HepG2 (cell line): ENCODE data around the gene KLF16. TPM values are rescaled to one million over a fixed set of nuclear protein-coding genes. Genes with fewer than 3 reads are reported as not detected.

Experiments
- ATAC-seq: fragments of 200-7000 bp; cut with Tn5 transposase; 3 replicates; pipeline ENCODE4 v1.9.1; 2020; ENCODE audit warnings: mild to moderate bottlenecking, moderate library complexity
- BruUV-seq: library from RNA; stranded (reverse); fragments of 400-500 nt; replicated peaks from 2 replicates; lab custom pipeline; 2021; lab: Mats Ljungman, UMichigan
- CTCF ChIA-PET: fragments of 300-600 bp; formaldehyde crosslinking; extraction: SDS; loops from one replicate; lab custom pipeline; 2021; ENCODE audit warnings: low total read pairs, inconsistent platforms, low intra/inter-chr PET ratio; lab: Yijun Ruan, JAX
- POLR2A ChIA-PET: fragments of 350-600 bp; sonication (Branson Sonifier 250); formaldehyde crosslinking; loops from one replicate; lab custom pipeline; 2020; ENCODE audit warnings: antibody characterized with exemption, inconsistent platforms; lab: Yijun Ruan, JAX
- DNase-seq: peaks from one replicate; pipeline ENCODE4 v3.0.0-alpha.2; 2015; ENCODE audit warnings: low spot score
- FAIRE-seq: peaks from 3 replicates; lab custom pipeline; 2011; peaks lifted over from hg19 to GRCh38; lab: Jason Lieb, UNC
- H2AFZ ChIP-seq: one replicate; pipeline ENCODE4 v1.6.1; 2011; ENCODE audit warnings: low read length, inconsistent platforms
- H3K27ac ChIP-seq: fragments of 300-600 bp; 3 replicates; pipeline ENCODE4 v1.8.0; 2011; ENCODE audit warnings: mixed run types, mild to moderate bottlenecking, mixed read lengths, low read length, inconsistent platforms; ENCODE audit not compliant: insufficient read depth; ENCODE audit errors: extremely low read length
- H3K27me3 ChIP-seq, 2 experiments: fragments of 200-600 bp in 1 of 2; 2 replicates in 1 of 2; 3 replicates in 1 of 2; pipeline versions ENCODE4 v1.6.0 to v1.8.0; 2011; ENCODE audit warnings: low read length in 2 of 2, mild to moderate bottlenecking in 2 of 2, moderate library complexity in 2 of 2, inconsistent platforms in 1 of 2; ENCODE audit not compliant: insufficient read depth in 2 of 2, control insufficient read depth in 1 of 2
- H3K36me3 ChIP-seq, 2 experiments: fragments of 200-600 bp in 1 of 2; replicated peaks in 1 of 2; 2 replicates in 1 of 2; 3 replicates in 1 of 2; pipeline versions ENCODE4 v1.5.1 to v1.8.0; 2011; ENCODE audit warnings: low read length in 2 of 2, inconsistent platforms in 1 of 2; ENCODE audit not compliant: insufficient read depth in 2 of 2, control insufficient read depth in 1 of 2
- H3K4me1 ChIP-seq: 2 replicates; pipeline ENCODE4 v1.5.1; 2012; ENCODE audit warnings: low read length, inconsistent platforms; ENCODE audit not compliant: insufficient read depth
- H3K4me2 ChIP-seq: 2 replicates; pipeline ENCODE4 v1.6.0; 2011; ENCODE audit warnings: low read depth, low read length, inconsistent platforms
- H3K4me3 ChIP-seq, 3 experiments: fragments of 200-600 bp in 1 of 3; sonication (generic), shearing (Covaris generic) in 1 of 3; replicated peaks in 1 of 3; 2 replicates each; pipeline ENCODE4 v1.5.1; 2011 to 2016; ENCODE audit warnings: low read length in 3 of 3, inconsistent platforms in 2 of 3, low read depth in 2 of 3, mild to moderate bottlenecking in 2 of 3, control low read depth in 1 of 3, mixed read lengths in 1 of 3; ENCODE audit not compliant: insufficient read depth in 1 of 3
- H3K79me2 ChIP-seq: one replicate; pipeline ENCODE4 v1.6.1; 2011; ENCODE audit warnings: low read length, inconsistent platforms; ENCODE audit not compliant: insufficient read depth
- H3K9ac ChIP-seq: 2 replicates; pipeline ENCODE4 v1.6.0; 2011; ENCODE audit warnings: mild to moderate bottlenecking, low read depth, low read length, inconsistent platforms; ENCODE audit not compliant: insufficient read depth
- H3K9me3 ChIP-seq: 2 replicates; pipeline ENCODE4 v1.5.1; 2012; ENCODE audit warnings: mild to moderate bottlenecking, low read length
- H4K20me1 ChIP-seq: 2 replicates; pipeline ENCODE4 v1.6.0; 2011; ENCODE audit warnings: inconsistent platforms, mild to moderate bottlenecking, low read length, moderate library complexity; ENCODE audit not compliant: insufficient read depth
- BCL6 ChIP-seq: IDR thresholded peaks from 2 replicates; pipeline ENCODE4 v1.6.1; 2016; ENCODE audit warnings: missing genetic modification reagents, missing compliant biosample characterization
- CENPT ChIP-seq: sonication (generic); formaldehyde crosslinking; IDR thresholded peaks from 2 replicates; pipeline ENCODE4 v1.8.0; 2022; ENCODE audit warnings: low read depth, mild to moderate bottlenecking, moderate library complexity, missing genetic modification reagents
- DNMT1 ChIP-seq: sonication (generic); formaldehyde crosslinking; IDR thresholded peaks from 2 replicates; pipeline ENCODE4 v1.5.1; 2020; ENCODE audit warnings: mild to moderate bottlenecking, missing genetic modification reagents
- FOXC1 ChIP-seq: sonication (generic); formaldehyde crosslinking; IDR thresholded peaks from 2 replicates; pipeline ENCODE4 v1.8.0; 2022; ENCODE audit warnings: mild to moderate bottlenecking, missing genetic modification reagents, borderline replicate concordance
- FUBP1 ChIP-seq: sonication (generic); formaldehyde crosslinking; IDR thresholded peaks from 2 replicates; pipeline ENCODE4 v1.5.1; 2020; ENCODE audit warnings: missing genetic modification reagents, mild to moderate bottlenecking, borderline replicate concordance
- KAT2B ChIP-seq: fragments of 150-350 bp; IDR thresholded peaks from 2 replicates; pipeline ENCODE4 v1.6.1; 2014; ENCODE audit warnings: low read depth, low read length, borderline replicate concordance
- PAWR ChIP-seq: sonication (generic); formaldehyde crosslinking; IDR thresholded peaks from 2 replicates; pipeline ENCODE4 v1.4.0; 2020; ENCODE audit warnings: missing genetic modification reagents, mild to moderate bottlenecking, borderline replicate concordance
- POLR2G ChIP-seq: fragments of 200-400 bp; formaldehyde crosslinking; IDR thresholded peaks from 2 replicates; pipeline ENCODE4 v1.6.1; 2018; ENCODE audit warnings: mild to moderate bottlenecking, low read depth, low read length, moderate library complexity
- U2AF1 ChIP-seq: fragments of 200-400 bp; formaldehyde crosslinking; optimal IDR thresholded peaks from 2 replicates; pipeline ENCODE3; 2017; ENCODE audit warnings: mild to moderate bottlenecking, low read depth, low read length
- ZBTB49 ChIP-seq: sonication (generic); formaldehyde crosslinking; IDR thresholded peaks from 2 replicates; pipeline ENCODE4 v1.4.0; 2020; ENCODE audit warnings: missing genetic modification reagents, borderline replicate concordance
- ZMYM4 ChIP-seq: sonication (generic); formaldehyde crosslinking; IDR thresholded peaks from 2 replicates; pipeline ENCODE4 v1.8.1; 2023; ENCODE audit warnings: mild to moderate bottlenecking, missing genetic modification reagents
- ZNF281 ChIP-seq: sonication (generic); formaldehyde crosslinking; IDR thresholded peaks from 2 replicates; pipeline ENCODE4 v1.4.0; 2020; ENCODE audit warnings: missing genetic modification reagents, borderline replicate concordance
- WGBS: methylation state at CpG from one replicate; pipeline ENCODE4 v1.1.6; 2017; ENCODE audit warnings: low lambda C conversion rate; 5-methylcytosine and 5-hydroxymethylcytosine counted together
- in situ Hi-C: cut with HindIII; loops from 2 replicates; pipeline ENCODE4 v1.10.0; 2017; ENCODE audit warnings: low pct_unique_long_range_greater_than_20kb; ENCODE audit not compliant: extremely low pct_ligation_motif_present
- intact Hi-C: fragments of 100-400 bp; cut with micrococcal nuclease; formaldehyde crosslinking; loops from one replicate; pipeline ENCODE4 v1.10.0; 2022; ENCODE audit not compliant: unreplicated experiment
- polyA plus RNA-seq, 8 experiments: library from polyadenylated mRNA; depleted of rRNA in 3 of 8; stranded (reverse) in 7 of 8; unstranded in 1 of 8; fragments of >200 nt; fragmentation: Illumina TruSeq in 4 of 8; extraction: Trizol in 4 of 8; gene quantifications; 2 replicates each; pipeline versions ENCODE4 v1.2.1 to v1.2.3, GENCODE V29; 2011 to 2016; ENCODE audit warnings: low read depth in 4 of 8, missing spikeins in 1 of 8, mixed read lengths in 1 of 8; ENCODE audit not compliant: insufficient read depth in 1 of 8
- total RNA-seq, 5 experiments: library from RNA; depleted of rRNA; stranded (reverse); fragments of >200 nt; fragmentation: Illumina TruSeq; extraction: Trizol; gene quantifications; 2 replicates each; pipeline ENCODE4 v1.2.3, GENCODE V29; 2016; ENCODE audit warnings: low read depth in 1 of 5

Gene KLF16
- total and polyA plus RNA-seq, 2 of the 13 experiments (the other 11 are each of a cell fraction or from before 2014, with no cell fraction given), result 3.5 to 6.7 TPM

- no peak for TF ChIP-seq ZNF281 (CRISPR knock-in tag)
- peak; percentile 31; the same call in 1 of the 2 replicates for TF ChIP-seq ZMYM4 (CRISPR knock-in tag)
These were observed 23.5 kb downstream of the KLF16 start (continued) for GRCh38 chr19:1839658-1840540.

- Histone ChIP-seq H3K9me3 (no peaks in the 10 kb centered on the region), H3K9ac (peak overlapping the region; percentile 37), H2AFZ (no peak overlapping the region), H3K36me3 (0 out of 5 replicates have a peak, but pooled peaks cover 0 to 3% of the 10 kb centered on the region in 2 experiments), H3K4me2 (peak overlapping the region; percentile 62), H4K20me1 (peaks cover 18% of the 10 kb centered on the region; the same call in 1 of the 2 replicates), H3K4me1 (peaks cover 54% of the 10 kb centered on the region), H3K27me3 (no peaks in the 10 kb centered on the region), H3K79me2 (peaks cover 49% of the 10 kb centered on the region), H3K4me3 (peak overlapping the region in 1 of 3 experiments; percentile 14; a peak in 1 of 6 replicates), H3K27ac (peak overlapping the region; percentile 38)
- FAIRE-seq (no peak), DNase-seq (peak; percentile 40), ATAC-seq (peak; percentile 22)
- ChIA-PET CTCF (interaction anchor here (2.6 kb wide), 1 partner anchor 11 kb away, joined by 13 read pairs; the partner anchor contains the start of gene REXO1), POLR2A (interaction anchor here (1.6 to 1.7 kb wide), 2 partner anchors 9 kb away, joined by 6 to 7 read pairs; no protein-coding TSS in a partner anchor)
- BruUV-seq, result no TSS peak
- in situ Hi-C loops (no loop called here), intact Hi-C loops (no loop called here)
- 14% methylated on average over 4 of the region's 23 CpGs for WGBS
- TF ChIP-seq FOXC1 (CRISPR knock-in tag) (peak; percentile 68; the same call in 1 of the 2 replicates), ZBTB49 (CRISPR knock-in tag) (no peak), FUBP1 (CRISPR knock-in tag) (no peak), PAWR (no peak), POLR2G (no peak), CENPT (CRISPR knock-in tag) (no peak), BCL6 (no peak), DNMT1 (0 out of 2 replicates have a peak, but pooled peaks have one; percentile 60), U2AF1 (no peak), KAT2B (no peak)
These were observed 25.7 kb downstream of the KLF16 start for GRCh38 chr19:1837625-1838105.
